Keratinocyte (primary cell): ENCODE data around the gene HACD1.

ENCODE experiments used
- EZH2 ChIP-seq: IDR thresholded peaks from one replicate; pipeline ENCODE4 v1.6.1; 2012; ENCODE audit warnings: inconsistent platforms, mild to moderate bottlenecking, low read length, moderate library complexity
- TF ChIP-seq, protein P1 (sequence below), 3 experiments: IDR thresholded peaks in 1 of 3; conservative IDR thresholded peaks in 1 of 3; optimal IDR thresholded peaks in 1 of 3; 2 replicates in 2 of 3; 3 replicates in 1 of 3; pipeline versions ENCODE3 to v1.5.1; 2011; ENCODE audit warnings: low read length in 3 of 3, mild to moderate bottlenecking in 3 of 3, moderate library complexity in 2 of 3, control low read depth in 1 of 3, inconsistent platforms in 1 of 3; ENCODE audit not compliant: insufficient read depth in 2 of 3; ENCODE audit errors: extremely low read depth in 1 of 3

DNA sequence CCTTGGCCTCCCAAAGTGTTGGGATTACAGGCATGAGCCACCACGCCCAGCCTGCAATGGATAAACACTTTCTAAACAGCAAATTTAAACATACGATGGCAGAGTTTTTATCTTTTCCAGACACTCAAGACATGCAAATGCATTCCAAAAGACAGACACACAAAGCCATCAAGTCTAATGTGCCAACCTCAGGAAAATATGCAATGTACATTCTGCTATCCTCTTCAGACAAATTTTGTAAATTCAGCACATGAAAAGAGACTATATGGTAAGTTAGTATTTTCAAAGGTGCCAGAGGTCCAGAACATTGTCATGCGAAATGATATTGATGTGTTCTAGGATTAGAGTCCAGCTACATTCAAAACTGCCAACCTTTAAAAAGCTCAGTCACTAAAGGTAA, 19.8 kb downstream of the HACD1 start:
- TF ChIP-seq, protein P1, sequence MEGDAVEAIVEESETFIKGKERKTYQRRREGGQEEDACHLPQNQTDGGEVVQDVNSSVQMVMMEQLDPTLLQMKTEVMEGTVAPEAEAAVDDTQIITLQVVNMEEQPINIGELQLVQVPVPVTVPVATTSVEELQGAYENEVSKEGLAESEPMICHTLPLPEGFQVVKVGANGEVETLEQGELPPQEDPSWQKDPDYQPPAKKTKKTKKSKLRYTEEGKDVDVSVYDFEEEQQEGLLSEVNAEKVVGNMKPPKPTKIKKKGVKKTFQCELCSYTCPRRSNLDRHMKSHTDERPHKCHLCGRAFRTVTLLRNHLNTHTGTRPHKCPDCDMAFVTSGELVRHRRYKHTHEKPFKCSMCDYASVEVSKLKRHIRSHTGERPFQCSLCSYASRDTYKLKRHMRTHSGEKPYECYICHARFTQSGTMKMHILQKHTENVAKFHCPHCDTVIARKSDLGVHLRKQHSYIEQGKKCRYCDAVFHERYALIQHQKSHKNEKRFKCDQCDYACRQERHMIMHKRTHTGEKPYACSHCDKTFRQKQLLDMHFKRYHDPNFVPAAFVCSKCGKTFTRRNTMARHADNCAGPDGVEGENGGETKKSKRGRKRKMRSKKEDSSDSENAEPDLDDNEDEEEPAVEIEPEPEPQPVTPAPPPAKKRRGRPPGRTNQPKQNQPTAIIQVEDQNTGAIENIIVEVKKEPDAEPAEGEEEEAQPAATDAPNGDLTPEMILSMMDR (optimal IDR thresholded peaks at IDR 0.05 in 1 of 3, IDR thresholded peaks at IDR 0.05 in 1 of 3, conservative IDR thresholded peaks at IDR 0.05 in 1 of 3; ENCODE audit: extremely low read depth in 1 of 3, insufficient read depth in 2 of 3, low read length in 3 of 3), result no peak
- TF ChIP-seq EZH2, result no peak
